Measurements from ENCODE around the gene ANP32A. TPM values are rescaled to one million over a fixed set of nuclear protein-coding genes. Genes with fewer than 3 reads are reported as not detected.

ANP32A gene
- total and polyA plus RNA-seq, 2 experiments from 2014 or later = 59.4 to 114 TPM

GRCh38 chr15:68782589-68783161 lies 38.0 kb downstream of the ANP32A start:
- peaks cover 4% of the 10 kb centered on the region for H3K36me3 ChIP-seq (replicated peaks; ENCODE audit: insufficient read depth, low read depth)
- no peaks in the 10 kb centered on the region for H3K9me2 ChIP-seq (replicated peaks; ENCODE audit: insufficient read depth)
- H3K9me3 ChIP-seq (ENCODE audit: low read depth) = no peaks in the 10 kb centered on the region
- no peak overlapping the region for H2AFZ ChIP-seq
- peaks cover 36% of the 10 kb centered on the region for H3K79me2 ChIP-seq
- TF ChIP-seq EZH2phosphoT487 (IDR thresholded peaks at IDR 0.05; ENCODE audit: low read depth, severe bottlenecking, unreplicated experiment) (no peak), EZH2 (IDR thresholded peaks at IDR 0.05; ENCODE audit: borderline replicate concordance) (no peak), CTCF (IDR thresholded peaks at IDR 0.05; ENCODE audit: poor library complexity) (no peak)
- no peak overlapping the region for H3K27ac ChIP-seq
- H3K4me1 ChIP-seq (ENCODE audit: insufficient read depth) = peaks cover 9% of the 10 kb centered on the region
- WGBS (ENCODE audit: low lambda C conversion rate, missing lambda C conversion rate) = 97% methylated on average over 12 of the region's 12 CpGs
- H3K4me3 ChIP-seq = no peak overlapping the region
- H4K20me1 ChIP-seq (ENCODE audit: insufficient read depth, poor library complexity, severe bottlenecking) = peaks cover 17% of the 10 kb centered on the region
- no peak overlapping the region for H3K4me2 ChIP-seq
- no peaks in the 10 kb centered on the region for H3K27me3 ChIP-seq
- no peak for DNase-seq (ENCODE audit: low spot score)

- H3K27ac ChIP-seq = no peak overlapping the region
- 96% methylated on average over 17 of the region's 17 CpGs for WGBS (ENCODE audit: low lambda C conversion rate, missing lambda C conversion rate)
- H3K9me3 ChIP-seq (ENCODE audit: low read depth) = no peaks in the 10 kb centered on the region
- H3K9me2 ChIP-seq (replicated peaks; ENCODE audit: insufficient read depth) = no peaks in the 10 kb centered on the region
- peaks cover 32% of the 10 kb centered on the region for H3K79me2 ChIP-seq
- H3K27me3 ChIP-seq = no peaks in the 10 kb centered on the region
- peaks cover 4% of the 10 kb centered on the region for H3K4me1 ChIP-seq (ENCODE audit: insufficient read depth)
- no peak overlapping the region for H3K4me2 ChIP-seq
- no peak overlapping the region for H3K4me3 ChIP-seq
- H4K20me1 ChIP-seq (ENCODE audit: insufficient read depth, poor library complexity, severe bottlenecking) = peaks cover 12% of the 10 kb centered on the region
- TF ChIP-seq EZH2 (IDR thresholded peaks at IDR 0.05; ENCODE audit: borderline replicate concordance) (no peak), EZH2phosphoT487 (IDR thresholded peaks at IDR 0.05; ENCODE audit: low read depth, severe bottlenecking, unreplicated experiment) (no peak), CTCF (IDR thresholded peaks at IDR 0.05; ENCODE audit: poor library complexity) (no peak)
- H3K36me3 ChIP-seq (replicated peaks; ENCODE audit: insufficient read depth, low read depth) = peaks cover 4% of the 10 kb centered on the region
- no peak for DNase-seq (ENCODE audit: low spot score)
- no peak overlapping the region for H2AFZ ChIP-seq
Measured at GRCh38 chr15:68781766-68782588, 38.7 kb downstream of the ANP32A start.

GRCh38 chr15:68781217-68781616 lies 39.5 kb downstream of the ANP32A start:
- Histone ChIP-seq H3K4me1 (ENCODE audit: insufficient read depth) (no peaks in the 10 kb centered on the region), H3K79me2 (peaks cover 24% of the 10 kb centered on the region), H3K27ac (no peak overlapping the region), H3K4me3 (no peak overlapping the region), H3K9me3 (ENCODE audit: low read depth) (no peaks in the 10 kb centered on the region), H2AFZ (no peak overlapping the region), H3K4me2 (no peak overlapping the region), H3K9me2 (replicated peaks; ENCODE audit: insufficient read depth) (no peaks in the 10 kb centered on the region), H4K20me1 (ENCODE audit: insufficient read depth, poor library complexity, severe bottlenecking) (peaks cover 5% of the 10 kb centered on the region), H3K36me3 (replicated peaks; ENCODE audit: insufficient read depth, low read depth) (peaks cover 4% of the 10 kb centered on the region), H3K27me3 (no peaks in the 10 kb centered on the region)
- no peak for DNase-seq (ENCODE audit: low spot score)
- TF ChIP-seq CTCF (IDR thresholded peaks at IDR 0.05; ENCODE audit: poor library complexity) (no peak), EZH2 (IDR thresholded peaks at IDR 0.05; ENCODE audit: borderline replicate concordance) (no peak), EZH2phosphoT487 (IDR thresholded peaks at IDR 0.05; ENCODE audit: low read depth, severe bottlenecking, unreplicated experiment) (no peak)
